ENCODE data around the gene PLEKHM1. TPM values are rescaled to one million over a fixed set of nuclear protein-coding genes. Genes with fewer than 3 reads are reported as not detected.
A peak's percentile ranks its signal among the peaks of the same experiment; 100 is the strongest.

Gene PLEKHM1
- total RNA-seq, 2 experiments from 2014 or later, result 108 to 118 TPM

DNA sequence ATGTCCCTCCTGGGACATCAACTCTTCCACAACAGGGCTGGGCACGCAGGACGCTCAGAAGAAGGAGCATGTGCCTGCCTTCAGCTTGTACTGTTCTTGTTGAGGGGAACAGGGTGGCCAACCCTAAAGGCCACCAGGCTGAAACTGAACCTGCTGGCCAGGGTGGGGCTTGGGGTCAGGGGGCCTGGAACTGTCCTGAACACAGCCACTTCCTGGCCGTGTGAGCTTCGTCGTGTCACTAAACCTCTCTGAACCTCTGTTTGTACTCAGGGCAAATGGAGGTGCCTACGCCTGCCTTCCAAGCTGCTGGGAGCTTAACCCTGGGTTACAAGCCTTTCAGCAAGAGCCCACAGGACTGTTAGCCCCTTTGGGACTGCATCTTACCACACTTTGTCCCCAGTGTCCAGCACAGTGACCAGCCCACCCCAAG, 64.5 kb downstream of the PLEKHM1 start:
- no peak overlapping the region for H3K27ac Mint-ChIP-seq
- H3K27me3 Mint-ChIP-seq, result no peaks in the 10 kb centered on the region
- Histone ChIP-seq H3K27me3 (ENCODE audit: control insufficient read depth in 1 of 2, insufficient read depth in 2 of 2, low read length in 2 of 2) (no peaks in the 10 kb centered on the region), H3K27ac (ENCODE audit: low read depth in 1 of 2, low read length in 2 of 2) (no peak overlapping the region), H3K4me1 (ENCODE audit: insufficient read depth, low read length) (peaks cover 25% of the 10 kb centered on the region), H3K4me3 (ENCODE audit: low read length) (no peak overlapping the region), H3K36me3 (ENCODE audit: insufficient read depth, low read length) (no peaks in the 10 kb centered on the region), H3K9me3 (ENCODE audit: control insufficient read depth in 1 of 2, insufficient read depth in 1 of 2, low read length in 2 of 2) (no peaks in the 10 kb centered on the region)
- ChIA-PET POLR2A (no interaction called here), CTCF (no interaction called here)
- intact Hi-C loops (cut with DNase I, micrococcal nuclease), result loop anchor here in 1 of 2 experiments (5.0 kb wide), 1 partner anchor 166 kb away; no protein-coding TSS in a partner anchor
- peaks cover 15% of the 10 kb centered on the region for H3K4me1 Mint-ChIP-seq (ENCODE audit: low read depth)
- ATAC-seq (ENCODE audit: poor library complexity) (no peak), DNase-seq (peak in 1 of 14 experiments; percentile 11)
- TF ChIP-seq CTCF (IDR thresholded peaks at IDR 0.05), result no peak
- H3K4me3 Mint-ChIP-seq, result no peak overlapping the region
- no peaks in the 10 kb centered on the region for H3K9me3 Mint-ChIP-seq
- H3K36me3 Mint-ChIP-seq (ENCODE audit: low read depth), result no peaks in the 10 kb centered on the region

DNA sequence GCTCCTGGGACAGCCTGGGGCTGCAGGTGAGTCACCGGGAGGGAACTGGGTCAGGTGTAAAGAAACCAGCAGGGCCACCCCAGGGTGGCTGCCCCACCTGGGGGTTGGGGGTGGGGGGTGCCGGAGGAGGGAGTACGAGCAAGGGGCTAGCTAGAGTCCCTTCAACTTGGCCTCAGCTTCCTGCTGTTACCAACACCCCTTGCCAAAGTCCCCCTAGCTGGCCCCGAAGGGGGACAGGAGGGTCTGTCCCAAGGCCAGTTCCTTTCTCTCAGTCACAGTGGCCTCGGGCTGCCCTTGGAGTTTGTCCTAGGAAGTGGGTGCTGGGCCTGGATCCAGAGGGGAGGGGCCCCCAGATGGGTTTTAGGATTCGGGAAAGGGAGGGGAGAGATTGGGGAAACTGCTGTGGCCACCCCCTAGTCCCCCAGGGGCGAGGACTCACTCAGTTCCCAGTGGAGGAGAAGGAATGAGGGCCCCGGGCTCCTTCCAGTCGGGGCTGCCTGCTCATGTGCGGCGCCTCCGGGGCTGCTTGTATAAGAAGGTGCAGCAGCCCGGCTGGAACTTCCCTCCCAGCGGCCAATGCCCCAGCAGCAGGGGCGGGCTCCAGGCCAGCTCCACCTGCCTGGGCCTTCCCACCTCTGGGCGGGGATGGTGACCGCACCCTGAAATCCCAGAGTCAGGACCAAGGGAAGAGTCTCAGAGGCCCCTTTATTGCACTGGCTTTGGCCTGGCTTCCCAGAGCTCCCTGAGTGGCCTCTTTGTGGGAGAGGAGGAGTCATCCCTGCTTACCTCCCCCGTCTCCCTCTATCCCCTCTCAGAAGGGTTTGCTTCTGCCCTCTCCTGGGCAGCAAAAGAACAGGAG, 65.2 kb downstream of the PLEKHM1 start:
- no peaks in the 10 kb centered on the region for H3K27me3 ChIP-seq (ENCODE audit: control insufficient read depth in 1 of 2, insufficient read depth in 2 of 2, low read length in 2 of 2)
- no peak overlapping the region for H3K27ac ChIP-seq (ENCODE audit: low read depth in 1 of 2, low read length in 2 of 2)
- no peak overlapping the region for H3K4me3 ChIP-seq (ENCODE audit: low read length)
- intact Hi-C loops (cut with DNase I, micrococcal nuclease), result loop anchor here in 1 of 2 experiments (5.0 kb wide), 1 partner anchor 167 kb away; no protein-coding TSS in a partner anchor
- DNase-seq (peak in 2 of 14 experiments; percentile 30), ATAC-seq (ENCODE audit: poor library complexity) (no peak)
- H3K27ac Mint-ChIP-seq, result no peak overlapping the region
- ChIA-PET POLR2A (no interaction called here), CTCF (no interaction called here)
- no peaks in the 10 kb centered on the region for H3K9me3 ChIP-seq (ENCODE audit: control insufficient read depth in 1 of 2, insufficient read depth in 1 of 2, low read length in 2 of 2)
- TF ChIP-seq CTCF (IDR thresholded peaks at IDR 0.05), result no peak
- H3K9me3 Mint-ChIP-seq, result no peaks in the 10 kb centered on the region
- H3K36me3 ChIP-seq (ENCODE audit: insufficient read depth, low read length), result no peaks in the 10 kb centered on the region
- H3K27me3 Mint-ChIP-seq, result no peaks in the 10 kb centered on the region
- no peak overlapping the region for H3K4me3 Mint-ChIP-seq
- peaks cover 12% of the 10 kb centered on the region for H3K4me1 Mint-ChIP-seq (ENCODE audit: low read depth)
- no peaks in the 10 kb centered on the region for H3K36me3 Mint-ChIP-seq (ENCODE audit: low read depth)
- H3K4me1 ChIP-seq (ENCODE audit: insufficient read depth, low read length), result peaks cover 18% of the 10 kb centered on the region

- H3K27me3 ChIP-seq (ENCODE audit: control insufficient read depth in 1 of 2, insufficient read depth in 2 of 2, low read length in 2 of 2), result no peaks in the 10 kb centered on the region
- POLR2A ChIA-PET, result no interaction called here
- Mint-ChIP-seq H3K4me1 (ENCODE audit: low read depth) (peaks cover 12% of the 10 kb centered on the region), H3K9me3 (no peaks in the 10 kb centered on the region), H3K36me3 (ENCODE audit: low read depth) (no peaks in the 10 kb centered on the region), H3K27ac (no peak overlapping the region), H3K27me3 (no peaks in the 10 kb centered on the region), H3K4me3 (no peak overlapping the region)
- peaks cover 18% of the 10 kb centered on the region for H3K4me1 ChIP-seq (ENCODE audit: insufficient read depth, low read length)
- H3K9me3 ChIP-seq (ENCODE audit: control insufficient read depth in 1 of 2, insufficient read depth in 1 of 2, low read length in 2 of 2), result no peaks in the 10 kb centered on the region
- CTCF ChIA-PET, result no interaction called here
- no peak overlapping the region for H3K27ac ChIP-seq (ENCODE audit: low read depth in 1 of 2, low read length in 2 of 2)
- no peak overlapping the region for H3K4me3 ChIP-seq (ENCODE audit: low read length)
- intact Hi-C loops (cut with DNase I, micrococcal nuclease), result loop anchor here in 1 of 2 experiments (5.0 kb wide), 1 partner anchor 168 kb away; no protein-coding TSS in a partner anchor
- TF ChIP-seq CTCF (IDR thresholded peaks at IDR 0.05), result no peak
- H3K36me3 ChIP-seq (ENCODE audit: insufficient read depth, low read length), result no peaks in the 10 kb centered on the region
- no peak for ATAC-seq (ENCODE audit: poor library complexity)
- DNase-seq, result no peak
These were observed 65.8 kb downstream of the PLEKHM1 start for GRCh38 chr17:45424769-45425124.
